Measurements from ENCODE around the gene DRAM1. TPM values are rescaled to one million over a fixed set of nuclear protein-coding genes. Genes with fewer than 3 reads are reported as not detected.
A peak's percentile ranks its signal among the peaks of the same experiment; 100 is the strongest.

DRAM1 gene
- total RNA-seq, 1 experiment from 2014 or later, result 6.9 TPM

DNA sequence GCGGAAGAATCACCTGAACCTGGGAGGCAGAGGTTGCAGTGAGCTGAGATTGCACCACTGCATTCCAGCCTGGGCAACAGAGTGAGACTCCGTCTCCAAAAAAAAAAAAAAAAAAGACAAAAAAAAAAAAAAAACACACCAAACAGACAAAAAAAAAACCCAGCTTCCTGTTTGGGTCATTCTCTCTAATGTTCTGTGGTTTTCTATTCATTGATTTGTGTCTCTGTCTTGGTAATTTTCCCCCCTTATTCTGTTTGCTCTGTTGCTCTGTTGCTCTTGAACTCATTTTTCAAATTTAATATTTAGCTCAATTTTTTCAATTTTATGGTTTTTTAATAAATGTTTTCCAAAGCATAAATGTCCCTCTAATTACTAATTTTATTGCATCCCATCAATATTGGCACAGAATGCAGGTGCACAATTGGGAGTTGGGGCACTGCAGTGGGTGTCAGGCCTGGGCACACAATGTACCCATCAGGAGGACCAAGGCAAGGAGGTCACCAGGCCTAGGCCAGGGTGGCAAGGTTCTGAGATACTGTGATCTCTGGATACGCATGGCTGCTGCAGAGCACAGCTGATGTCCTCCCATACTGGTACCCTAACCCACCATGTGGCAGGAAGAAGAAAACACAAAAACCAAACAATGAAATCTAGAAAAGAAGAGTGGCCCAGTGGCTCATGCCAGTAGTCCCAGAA is 38.6 kb upstream of the DRAM1 start:
- POLR2A ChIA-PET, result interaction anchor here (0.6 kb wide), 1 partner anchor 47 kb away, joined by 3 read pairs; no protein-coding TSS in a partner anchor
- Mint-ChIP-seq H3K4me1 (no peaks in the 10 kb centered on the region), H3K36me3 (no peaks in the 10 kb centered on the region), H3K9me3 (no peaks in the 10 kb centered on the region), H3K27me3 (ENCODE audit: low read depth) (no peaks in the 10 kb centered on the region), H3K27ac (no peak overlapping the region), H3K4me3 (no peak overlapping the region)
- CTCF ChIA-PET, result interaction anchor here (0.6 to 5.8 kb wide), 9 partner anchors 10 to 973 kb away, joined by 3 to 55 read pairs (median 4); no protein-coding TSS in a partner anchor
- no peak for TF ChIP-seq SMAD4 (CRISPR knock-in tag; IDR thresholded peaks at IDR 0.05)
- TF ChIP-seq NR2C2 (CRISPR knock-in tag; IDR thresholded peaks at IDR 0.05), result no peak
- TF ChIP-seq, protein P1, sequence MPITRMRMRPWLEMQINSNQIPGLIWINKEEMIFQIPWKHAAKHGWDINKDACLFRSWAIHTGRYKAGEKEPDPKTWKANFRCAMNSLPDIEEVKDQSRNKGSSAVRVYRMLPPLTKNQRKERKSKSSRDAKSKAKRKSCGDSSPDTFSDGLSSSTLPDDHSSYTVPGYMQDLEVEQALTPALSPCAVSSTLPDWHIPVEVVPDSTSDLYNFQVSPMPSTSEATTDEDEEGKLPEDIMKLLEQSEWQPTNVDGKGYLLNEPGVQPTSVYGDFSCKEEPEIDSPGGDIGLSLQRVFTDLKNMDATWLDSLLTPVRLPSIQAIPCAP (CRISPR knock-in tag; IDR thresholded peaks at IDR 0.05), result no peak
- no peak for TF ChIP-seq NR3C1 (CRISPR knock-in tag; conservative IDR thresholded peaks at IDR 0.05; ENCODE audit: low read depth)
- TF ChIP-seq JUN (CRISPR knock-in tag; IDR thresholded peaks at IDR 0.05), result no peak
- TF ChIP-seq GABPB1 (CRISPR knock-in tag; IDR thresholded peaks at IDR 0.05), result no peak
- TF ChIP-seq TP53 (CRISPR knock-in tag; IDR thresholded peaks at IDR 0.05), result no peak
- no peak for TF ChIP-seq ZNF671 (CRISPR knock-in tag; IDR thresholded peaks at IDR 0.05)
- no peak for TF ChIP-seq RELA (CRISPR knock-in tag; IDR thresholded peaks at IDR 0.05; ENCODE audit: borderline replicate concordance)
- TF ChIP-seq FOXP1 (CRISPR knock-in tag; IDR thresholded peaks at IDR 0.05; ENCODE audit: borderline replicate concordance), result no peak
- no peak for ATAC-seq
- DNase-seq (ENCODE audit: low spot score), result no peak

DNA sequence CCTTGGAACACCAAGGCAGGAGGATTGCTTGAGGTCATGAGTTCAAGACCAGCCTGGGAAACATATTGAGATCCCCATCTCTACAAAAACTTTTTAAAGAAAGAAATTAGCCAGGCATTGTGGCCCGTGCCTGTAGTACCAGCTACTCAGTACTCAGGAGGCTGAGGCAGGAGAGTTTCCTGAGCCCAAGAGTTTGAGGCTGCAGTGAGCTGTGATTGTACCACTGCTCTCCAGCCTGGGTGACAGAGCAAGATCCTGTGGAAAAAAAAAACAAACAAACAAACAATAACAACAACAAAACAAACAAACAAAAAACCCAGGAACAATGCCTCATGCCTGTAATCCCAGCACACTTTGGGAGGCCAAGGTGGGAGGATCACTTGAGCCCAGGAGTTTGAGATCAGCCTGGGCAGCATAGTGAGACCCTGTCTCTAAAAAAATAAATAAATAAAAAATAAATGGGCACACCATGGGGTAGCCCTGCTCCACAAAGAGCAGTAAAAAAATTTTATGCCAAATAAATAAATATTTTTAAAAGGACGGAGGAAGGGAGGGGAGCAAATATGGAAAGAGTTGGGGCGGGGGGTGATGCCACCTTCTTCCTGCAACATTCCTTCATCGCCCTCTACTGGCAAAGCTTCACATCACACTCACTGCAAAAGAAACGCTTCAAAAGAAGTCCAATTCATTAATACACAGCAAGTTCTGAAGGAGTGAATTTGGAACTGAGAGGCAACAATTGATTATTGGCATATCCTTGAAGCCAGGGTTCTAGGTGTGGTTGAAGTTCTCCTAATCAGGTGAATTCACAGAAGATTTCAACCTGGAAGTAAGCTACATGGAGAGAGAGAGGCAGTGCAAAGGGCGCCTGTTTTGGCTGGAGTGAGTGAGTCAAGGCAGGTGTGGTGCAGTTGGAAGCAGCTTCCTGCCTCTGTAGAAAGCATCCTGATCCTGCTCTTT is 37.8 kb upstream of the DRAM1 start:
- no peak overlapping the region for H3K4me3 Mint-ChIP-seq
- POLR2A ChIA-PET, result interaction anchor here (0.5 to 1.0 kb wide), 5 partner anchors 16 to 864 kb away, joined by 3 to 8 read pairs (median 3); no protein-coding TSS in a partner anchor
- H3K27ac Mint-ChIP-seq, result no peak overlapping the region
- no peaks in the 10 kb centered on the region for H3K4me1 Mint-ChIP-seq
- H3K27me3 Mint-ChIP-seq (ENCODE audit: low read depth), result no peaks in the 10 kb centered on the region
- peak; percentile 80 for ATAC-seq
- CTCF ChIA-PET, result interaction anchor here (0.6 to 5.8 kb wide), 19 partner anchors 8 to 972 kb away, joined by 3 to 69 read pairs (median 3); partner anchors contain the start of genes CHPT1 and GNPTAB
- peak; percentile 74 for DNase-seq (ENCODE audit: low spot score)
- H3K36me3 Mint-ChIP-seq, result no peaks in the 10 kb centered on the region
- no peaks in the 10 kb centered on the region for H3K9me3 Mint-ChIP-seq
- TF ChIP-seq, protein P2, sequence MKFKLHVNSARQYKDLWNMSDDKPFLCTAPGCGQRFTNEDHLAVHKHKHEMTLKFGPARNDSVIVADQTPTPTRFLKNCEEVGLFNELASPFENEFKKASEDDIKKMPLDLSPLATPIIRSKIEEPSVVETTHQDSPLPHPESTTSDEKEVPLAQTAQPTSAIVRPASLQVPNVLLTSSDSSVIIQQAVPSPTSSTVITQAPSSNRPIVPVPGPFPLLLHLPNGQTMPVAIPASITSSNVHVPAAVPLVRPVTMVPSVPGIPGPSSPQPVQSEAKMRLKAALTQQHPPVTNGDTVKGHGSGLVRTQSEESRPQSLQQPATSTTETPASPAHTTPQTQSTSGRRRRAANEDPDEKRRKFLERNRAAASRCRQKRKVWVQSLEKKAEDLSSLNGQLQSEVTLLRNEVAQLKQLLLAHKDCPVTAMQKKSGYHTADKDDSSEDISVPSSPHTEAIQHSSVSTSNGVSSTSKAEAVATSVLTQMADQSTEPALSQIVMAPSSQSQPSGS (CRISPR knock-in tag; IDR thresholded peaks at IDR 0.05; ENCODE audit: borderline replicate concordance, low read depth), result no peak
- TF ChIP-seq TP53 (CRISPR knock-in tag; IDR thresholded peaks at IDR 0.05) (no peak), NFE2L1 (CRISPR knock-in tag; IDR thresholded peaks at IDR 0.05) (no peak), TEAD4 (CRISPR knock-in tag; IDR thresholded peaks at IDR 0.05) (no peak), OVOL2 (CRISPR knock-in tag; IDR thresholded peaks at IDR 0.05; ENCODE audit: borderline replicate concordance) (no peak), EMX1 (CRISPR knock-in tag; IDR thresholded peaks at IDR 0.05) (no peak)
- TF ChIP-seq, protein P3, sequence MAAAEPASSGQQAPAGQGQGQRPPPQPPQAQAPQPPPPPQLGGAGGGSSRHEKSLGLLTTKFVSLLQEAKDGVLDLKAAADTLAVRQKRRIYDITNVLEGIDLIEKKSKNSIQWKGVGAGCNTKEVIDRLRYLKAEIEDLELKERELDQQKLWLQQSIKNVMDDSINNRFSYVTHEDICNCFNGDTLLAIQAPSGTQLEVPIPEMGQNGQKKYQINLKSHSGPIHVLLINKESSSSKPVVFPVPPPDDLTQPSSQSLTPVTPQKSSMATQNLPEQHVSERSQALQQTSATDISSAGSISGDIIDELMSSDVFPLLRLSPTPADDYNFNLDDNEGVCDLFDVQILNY (CRISPR knock-in tag; IDR thresholded peaks at IDR 0.05), result no peak
- TF ChIP-seq, protein P4, sequence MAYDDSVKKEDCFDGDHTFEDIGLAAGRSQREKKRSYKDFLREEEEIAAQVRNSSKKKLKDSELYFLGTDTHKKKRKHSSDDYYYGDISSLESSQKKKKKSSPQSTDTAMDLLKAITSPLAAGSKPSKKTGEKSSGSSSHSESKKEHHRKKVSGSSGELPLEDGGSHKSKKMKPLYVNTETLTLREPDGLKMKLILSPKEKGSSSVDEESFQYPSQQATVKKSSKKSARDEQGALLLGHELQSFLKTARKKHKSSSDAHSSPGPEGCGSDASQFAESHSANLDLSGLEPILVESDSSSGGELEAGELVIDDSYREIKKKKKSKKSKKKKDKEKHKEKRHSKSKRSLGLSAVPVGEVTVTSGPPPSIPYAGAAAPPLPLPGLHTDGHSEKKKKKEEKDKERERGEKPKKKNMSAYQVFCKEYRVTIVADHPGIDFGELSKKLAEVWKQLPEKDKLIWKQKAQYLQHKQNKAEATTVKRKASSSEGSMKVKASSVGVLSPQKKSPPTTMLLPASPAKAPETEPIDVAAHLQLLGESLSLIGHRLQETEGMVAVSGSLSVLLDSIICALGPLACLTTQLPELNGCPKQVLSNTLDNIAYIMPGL (CRISPR knock-in tag; IDR thresholded peaks at IDR 0.05), result no peak
- TF ChIP-seq, protein P5, sequence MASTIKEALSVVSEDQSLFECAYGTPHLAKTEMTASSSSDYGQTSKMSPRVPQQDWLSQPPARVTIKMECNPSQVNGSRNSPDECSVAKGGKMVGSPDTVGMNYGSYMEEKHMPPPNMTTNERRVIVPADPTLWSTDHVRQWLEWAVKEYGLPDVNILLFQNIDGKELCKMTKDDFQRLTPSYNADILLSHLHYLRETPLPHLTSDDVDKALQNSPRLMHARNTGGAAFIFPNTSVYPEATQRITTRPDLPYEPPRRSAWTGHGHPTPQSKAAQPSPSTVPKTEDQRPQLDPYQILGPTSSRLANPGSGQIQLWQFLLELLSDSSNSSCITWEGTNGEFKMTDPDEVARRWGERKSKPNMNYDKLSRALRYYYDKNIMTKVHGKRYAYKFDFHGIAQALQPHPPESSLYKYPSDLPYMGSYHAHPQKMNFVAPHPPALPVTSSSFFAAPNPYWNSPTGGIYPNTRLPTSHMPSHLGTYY (CRISPR knock-in tag; IDR thresholded peaks at IDR 0.05), result no peak
- TF ChIP-seq, protein P6, sequence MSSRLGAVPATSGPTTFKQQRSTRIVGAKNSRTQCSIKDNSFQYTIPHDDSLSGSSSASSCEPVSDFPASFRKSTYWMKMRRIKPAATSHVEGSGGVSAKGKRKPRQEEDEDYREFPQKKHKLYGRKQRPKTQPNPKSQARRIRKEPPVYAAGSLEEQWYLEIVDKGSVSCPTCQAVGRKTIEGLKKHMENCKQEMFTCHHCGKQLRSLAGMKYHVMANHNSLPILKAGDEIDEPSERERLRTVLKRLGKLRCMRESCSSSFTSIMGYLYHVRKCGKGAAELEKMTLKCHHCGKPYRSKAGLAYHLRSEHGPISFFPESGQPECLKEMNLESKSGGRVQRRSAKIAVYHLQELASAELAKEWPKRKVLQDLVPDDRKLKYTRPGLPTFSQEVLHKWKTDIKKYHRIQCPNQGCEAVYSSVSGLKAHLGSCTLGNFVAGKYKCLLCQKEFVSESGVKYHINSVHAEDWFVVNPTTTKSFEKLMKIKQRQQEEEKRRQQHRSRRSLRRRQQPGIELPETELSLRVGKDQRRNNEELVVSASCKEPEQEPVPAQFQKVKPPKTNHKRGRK (CRISPR knock-in tag; IDR thresholded peaks at IDR 0.05; ENCODE audit: borderline replicate concordance), result no peak
- TF ChIP-seq, protein P7, sequence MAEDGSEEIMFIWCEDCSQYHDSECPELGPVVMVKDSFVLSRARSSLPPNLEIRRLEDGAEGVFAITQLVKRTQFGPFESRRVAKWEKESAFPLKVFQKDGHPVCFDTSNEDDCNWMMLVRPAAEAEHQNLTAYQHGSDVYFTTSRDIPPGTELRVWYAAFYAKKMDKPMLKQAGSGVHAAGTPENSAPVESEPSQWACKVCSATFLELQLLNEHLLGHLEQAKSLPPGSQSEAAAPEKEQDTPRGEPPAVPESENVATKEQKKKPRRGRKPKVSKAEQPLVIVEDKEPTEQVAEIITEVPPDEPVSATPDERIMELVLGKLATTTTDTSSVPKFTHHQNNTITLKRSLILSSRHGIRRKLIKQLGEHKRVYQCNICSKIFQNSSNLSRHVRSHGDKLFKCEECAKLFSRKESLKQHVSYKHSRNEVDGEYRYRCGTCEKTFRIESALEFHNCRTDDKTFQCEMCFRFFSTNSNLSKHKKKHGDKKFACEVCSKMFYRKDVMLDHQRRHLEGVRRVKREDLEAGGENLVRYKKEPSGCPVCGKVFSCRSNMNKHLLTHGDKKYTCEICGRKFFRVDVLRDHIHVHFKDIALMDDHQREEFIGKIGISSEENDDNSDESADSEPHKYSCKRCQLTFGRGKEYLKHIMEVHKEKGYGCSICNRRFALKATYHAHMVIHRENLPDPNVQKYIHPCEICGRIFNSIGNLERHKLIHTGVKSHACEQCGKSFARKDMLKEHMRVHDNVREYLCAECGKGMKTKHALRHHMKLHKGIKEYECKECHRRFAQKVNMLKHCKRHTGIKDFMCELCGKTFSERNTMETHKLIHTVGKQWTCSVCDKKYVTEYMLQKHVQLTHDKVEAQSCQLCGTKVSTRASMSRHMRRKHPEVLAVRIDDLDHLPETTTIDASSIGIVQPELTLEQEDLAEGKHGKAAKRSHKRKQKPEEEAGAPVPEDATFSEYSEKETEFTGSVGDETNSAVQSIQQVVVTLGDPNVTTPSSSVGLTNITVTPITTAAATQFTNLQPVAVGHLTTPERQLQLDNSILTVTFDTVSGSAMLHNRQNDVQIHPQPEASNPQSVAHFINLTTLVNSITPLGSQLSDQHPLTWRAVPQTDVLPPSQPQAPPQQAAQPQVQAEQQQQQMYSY (CRISPR knock-in tag; IDR thresholded peaks at IDR 0.05), result no peak

All from WTC11 (cell line).